K562 (cell line): ENCODE data around the gene HYOU1. TPM values are rescaled to one million over a fixed set of nuclear protein-coding genes. Genes with fewer than 3 reads are reported as not detected.
A peak's percentile ranks its signal among the peaks of the same experiment; 100 is the strongest.

Experiments
- BDP1 ChIP-seq: IDR thresholded peaks from 3 replicates; pipeline ENCODE4 v1.6.1; 2011; ENCODE audit not compliant: insufficient read length, insufficient read depth
- BHLHE40 ChIP-seq: IDR thresholded peaks from 2 replicates; pipeline ENCODE4 v1.6.1; 2011; ENCODE audit warnings: low read length, improper control_type of control experiment
- EP400 ChIP-seq: fragments of 450-650 bp; IDR thresholded peaks from 2 replicates; pipeline ENCODE4 v1.6.1; 2017; ENCODE audit warnings: antibody characterized with exemption, mild to moderate bottlenecking, moderate library complexity
- GTF2E2 ChIP-seq: fragments of 200-800 bp; sonication (Bioruptor generic); IDR thresholded peaks from 2 replicates; pipeline ENCODE4 v1.6.1; 2016; ENCODE audit warnings: missing genetic modification characterization, missing compliant biosample characterization
- HDAC8 ChIP-seq: fragments of 450-650 bp; IDR thresholded peaks from 2 replicates; pipeline ENCODE4 v1.6.1; 2016; ENCODE audit warnings: mild to moderate bottlenecking, missing genetic modification characterization, moderate library complexity, missing compliant biosample characterization
- JUN ChIP-seq, 2 experiments: sonication (generic) in 1 of 2; formaldehyde crosslinking in 1 of 2; IDR thresholded peaks; 2 replicates each; pipeline versions ENCODE4 v1.6.1 to v1.8.0; 2012 to 2022; ENCODE audit warnings: borderline replicate concordance in 2 of 2, mild to moderate bottlenecking in 2 of 2, improper control_type of control experiment in 1 of 2, low read depth in 1 of 2, low read length in 1 of 2, missing genetic modification reagents in 1 of 2
- MCM2 ChIP-seq: fragments of 450-650 bp; IDR thresholded peaks from 2 replicates; pipeline ENCODE4 v1.6.1; 2017; ENCODE audit warnings: low read depth, mild to moderate bottlenecking
- NCOR1 ChIP-seq: fragments of 450-650 bp; IDR thresholded peaks from 2 replicates; pipeline ENCODE4 v1.6.1; 2016; ENCODE audit warnings: mild to moderate bottlenecking, moderate library complexity
- PRMT5 ChIP-seq: sonication (generic); formaldehyde crosslinking; IDR thresholded peaks from 2 replicates; pipeline ENCODE4 v1.5.0; 2020; ENCODE audit warnings: missing genetic modification reagents
- SIRT6 ChIP-seq: IDR thresholded peaks from one replicate; pipeline ENCODE4 v1.6.1; 2012; ENCODE audit warnings: low read depth, mild to moderate bottlenecking, control low read depth, inconsistent platforms, low read length, moderate library complexity
- TCF7L2 ChIP-seq: fragments of 150-350 bp; IDR thresholded peaks from 2 replicates; pipeline ENCODE4 v1.6.1; 2016; ENCODE audit warnings: low read depth, mild to moderate bottlenecking, low read length, moderate library complexity
- TRIM24 ChIP-seq, 2 experiments: fragments of 450-650 bp; IDR thresholded peaks; 2 replicates each; pipeline ENCODE4 v1.6.1; 2016
- TRIM28 ChIP-seq: fragments of 450-650 bp; IDR thresholded peaks from 2 replicates; pipeline ENCODE4 v1.6.1; 2017
- ZEB2 ChIP-seq: fragments of 450-650 bp; IDR thresholded peaks from 2 replicates; pipeline ENCODE4 v1.6.1; 2016
- ZFP1 ChIP-seq: fragments of 450-650 bp; formaldehyde crosslinking; IDR thresholded peaks from 2 replicates; pipeline ENCODE4 v1.4.0; 2020; ENCODE audit warnings: mild to moderate bottlenecking, mixed read lengths
- ZFX ChIP-seq: sonication (generic); formaldehyde crosslinking; IDR thresholded peaks from 2 replicates; pipeline ENCODE4 v1.8.0; 2022; ENCODE audit warnings: mild to moderate bottlenecking, missing genetic modification reagents, moderate library complexity
- ZNF134 ChIP-seq: fragments of 250-450 bp; sonication (Bioruptor Pico); conservative IDR thresholded peaks from 2 replicates; pipeline ENCODE4 v1.4.0; 2020
- ZNF146 ChIP-seq: IDR thresholded peaks from one replicate; pipeline ENCODE4 v1.6.1; 2018; ENCODE audit warnings: missing compliant biosample characterization; ENCODE audit not compliant: unreplicated experiment
- ZSCAN29 ChIP-seq: fragments of 450-650 bp; IDR thresholded peaks from 2 replicates; pipeline ENCODE4 v1.6.1; 2017
- polyA plus RNA-seq, 8 experiments: library from polyadenylated mRNA; depleted of rRNA in 4 of 8; stranded (reverse) in 5 of 8; unstranded in 3 of 8; fragments of >200 nt; fragmentation: Nextera tagmentation in 2 of 8; fragmentation: Illumina TruSeq in 1 of 8; extraction: Ambion mirVana in 2 of 8; extraction: Trizol in 1 of 8; gene quantifications; 2 replicates each; pipeline versions ENCODE4 v1.2.1 to v1.2.3, GENCODE V29; 2011 to 2014; ENCODE audit warnings: inconsistent platforms in 1 of 8, missing spikeins in 1 of 8
- total RNA-seq, 7 experiments: library from RNA; depleted of rRNA in 6 of 7; stranded (reverse); fragments of >200 nt in 6 of 7; fragmentation: Illumina TruSeq in 2 of 7; extraction: Trizol in 2 of 7; gene quantifications; 2 replicates each; pipeline versions ENCODE4 v1.2.1 to v1.2.3, GENCODE V29; 2011 to 2021; ENCODE audit warnings: low replicate concordance in 1 of 7
- TF ChIP-seq, protein P1 (sequence below): sonication (generic); formaldehyde crosslinking; IDR thresholded peaks from 2 replicates; pipeline ENCODE4 v1.8.0; 2022; ENCODE audit warnings: missing genetic modification reagents, mild to moderate bottlenecking, moderate library complexity, borderline replicate concordance
- TF ChIP-seq, protein P2 (sequence below): fragments of 250-450 bp; sonication (Bioruptor Pico); IDR thresholded peaks from 2 replicates; pipeline ENCODE4 v1.8.0; 2022; ENCODE audit warnings: inconsistent platforms
- TF ChIP-seq, protein P3 (sequence below): fragments of 250-450 bp; sonication (Bioruptor Pico); IDR thresholded peaks from 2 replicates; pipeline ENCODE4 v1.8.0; 2022; ENCODE audit warnings: moderate library complexity, mild to moderate bottlenecking, inconsistent platforms
- TF ChIP-seq, protein P4 (sequence below): sonication (generic); formaldehyde crosslinking; IDR thresholded peaks from 2 replicates; pipeline ENCODE4 v1.8.1; 2023; ENCODE audit warnings: missing genetic modification reagents, mild to moderate bottlenecking, borderline replicate concordance

The HYOU1 gene
- total and polyA plus RNA-seq, 9 of the 15 experiments (the other 6 are each of a cell fraction or from before 2014, with no cell fraction given): 19.5 to 197 (median 128) TPM

DNA sequence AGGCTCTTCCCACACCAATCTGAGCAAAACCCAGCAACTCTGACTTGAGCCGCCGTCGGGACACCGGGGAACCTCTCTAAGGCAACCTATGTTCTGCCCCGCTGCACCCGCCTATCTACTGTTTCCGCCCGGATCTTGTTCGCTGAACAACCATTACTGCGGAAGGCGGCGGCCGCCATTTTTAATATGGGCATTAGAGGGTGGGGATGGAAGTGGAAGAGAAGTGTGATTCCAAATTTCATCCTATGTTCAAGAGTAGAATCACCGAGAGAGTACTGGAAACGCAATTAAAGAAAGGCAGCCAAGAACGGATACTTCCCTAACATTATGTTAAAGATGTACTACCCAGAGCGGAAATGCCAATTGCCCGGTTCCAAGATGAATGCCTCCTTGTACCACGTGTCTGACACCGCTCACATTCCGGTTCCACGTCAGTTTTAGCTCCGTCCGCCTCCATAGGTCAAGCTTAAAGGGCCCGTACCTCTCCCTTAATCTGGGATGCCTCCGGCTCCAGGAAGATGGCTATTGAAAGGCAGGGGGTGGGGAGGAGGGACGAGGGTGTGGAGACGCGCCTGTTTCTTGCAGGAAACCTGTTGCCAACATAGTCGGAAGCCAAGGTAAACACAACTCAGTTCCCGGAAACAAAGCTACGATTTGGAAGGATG is 44.9 kb upstream of the HYOU1 start, which contains the start of gene DPAGT1 (continued):
- peak; percentile 53; the same call in 1 of the 2 replicates for TF ChIP-seq HDAC8 (tag)
- peak; percentile 100 for TF ChIP-seq EP400
- TF ChIP-seq TRIM24 (IDR thresholded peaks at IDR 0.05): peak in 1 of 2 experiments; percentile 93; a peak in 2 of 4 replicates
- no peak for TF ChIP-seq NCOR1
- no peak for TF ChIP-seq PRMT5 (CRISPR knock-in tag)
- TF ChIP-seq MCM2: no peak
- TF ChIP-seq, protein P1, sequence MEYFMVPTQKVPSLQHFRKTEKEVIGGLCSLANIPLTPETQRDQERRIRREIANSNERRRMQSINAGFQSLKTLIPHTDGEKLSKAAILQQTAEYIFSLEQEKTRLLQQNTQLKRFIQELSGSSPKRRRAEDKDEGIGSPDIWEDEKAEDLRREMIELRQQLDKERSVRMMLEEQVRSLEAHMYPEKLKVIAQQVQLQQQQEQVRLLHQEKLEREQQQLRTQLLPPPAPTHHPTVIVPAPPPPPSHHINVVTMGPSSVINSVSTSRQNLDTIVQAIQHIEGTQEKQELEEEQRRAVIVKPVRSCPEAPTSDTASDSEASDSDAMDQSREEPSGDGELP (CRISPR knock-in tag): peak; percentile 55
- no peak for TF ChIP-seq ZNF134 (CRISPR knock-in tag)
- no peak for TF ChIP-seq BDP1
- TF ChIP-seq, protein P2, sequence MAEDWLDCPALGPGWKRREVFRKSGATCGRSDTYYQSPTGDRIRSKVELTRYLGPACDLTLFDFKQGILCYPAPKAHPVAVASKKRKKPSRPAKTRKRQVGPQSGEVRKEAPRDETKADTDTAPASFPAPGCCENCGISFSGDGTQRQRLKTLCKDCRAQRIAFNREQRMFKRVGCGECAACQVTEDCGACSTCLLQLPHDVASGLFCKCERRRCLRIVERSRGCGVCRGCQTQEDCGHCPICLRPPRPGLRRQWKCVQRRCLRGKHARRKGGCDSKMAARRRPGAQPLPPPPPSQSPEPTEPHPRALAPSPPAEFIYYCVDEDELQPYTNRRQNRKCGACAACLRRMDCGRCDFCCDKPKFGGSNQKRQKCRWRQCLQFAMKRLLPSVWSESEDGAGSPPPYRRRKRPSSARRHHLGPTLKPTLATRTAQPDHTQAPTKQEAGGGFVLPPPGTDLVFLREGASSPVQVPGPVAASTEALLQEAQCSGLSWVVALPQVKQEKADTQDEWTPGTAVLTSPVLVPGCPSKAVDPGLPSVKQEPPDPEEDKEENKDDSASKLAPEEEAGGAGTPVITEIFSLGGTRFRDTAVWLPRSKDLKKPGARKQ (CRISPR knock-in tag): no peak
- peak; percentile 45; the same call in 1 of the 2 replicates for TF ChIP-seq ZFP1 (CRISPR knock-in tag)
- peak; percentile 60; the same call in 1 of the 2 replicates for TF ChIP-seq GTF2E2 (tag)
- no peak for TF ChIP-seq TCF7L2
- peak; percentile 88 for TF ChIP-seq ZEB2
- no peak for TF ChIP-seq ZNF146 (CRISPR knock-in tag)
- TF ChIP-seq, protein P3, sequence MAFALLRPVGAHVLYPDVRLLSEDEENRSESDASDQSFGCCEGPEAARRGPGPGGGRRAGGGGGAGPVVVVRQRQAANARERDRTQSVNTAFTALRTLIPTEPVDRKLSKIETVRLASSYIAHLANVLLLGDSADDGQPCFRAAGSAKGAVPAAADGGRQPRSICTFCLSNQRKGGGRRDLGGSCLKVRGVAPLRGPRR (CRISPR knock-in tag): no peak
- no peak for TF ChIP-seq BHLHE40
- 0 out of 2 replicates have a peak, but pooled peaks have one; percentile 11 for TF ChIP-seq TRIM28
- no peak for TF ChIP-seq ZSCAN29
- peak; percentile 55; the same call in 1 of the 2 replicates for TF ChIP-seq JUN (IDR thresholded peaks at IDR 0.05; ENCODE audit: borderline replicate concordance, low read depth, low read length)
- no peak for TF ChIP-seq JUN (CRISPR knock-in tag; IDR thresholded peaks at IDR 0.05; ENCODE audit: borderline replicate concordance)
- TF ChIP-seq SIRT6: no peak
- TF ChIP-seq ZFX (CRISPR knock-in tag): peak; percentile 73
- TF ChIP-seq, protein P4, sequence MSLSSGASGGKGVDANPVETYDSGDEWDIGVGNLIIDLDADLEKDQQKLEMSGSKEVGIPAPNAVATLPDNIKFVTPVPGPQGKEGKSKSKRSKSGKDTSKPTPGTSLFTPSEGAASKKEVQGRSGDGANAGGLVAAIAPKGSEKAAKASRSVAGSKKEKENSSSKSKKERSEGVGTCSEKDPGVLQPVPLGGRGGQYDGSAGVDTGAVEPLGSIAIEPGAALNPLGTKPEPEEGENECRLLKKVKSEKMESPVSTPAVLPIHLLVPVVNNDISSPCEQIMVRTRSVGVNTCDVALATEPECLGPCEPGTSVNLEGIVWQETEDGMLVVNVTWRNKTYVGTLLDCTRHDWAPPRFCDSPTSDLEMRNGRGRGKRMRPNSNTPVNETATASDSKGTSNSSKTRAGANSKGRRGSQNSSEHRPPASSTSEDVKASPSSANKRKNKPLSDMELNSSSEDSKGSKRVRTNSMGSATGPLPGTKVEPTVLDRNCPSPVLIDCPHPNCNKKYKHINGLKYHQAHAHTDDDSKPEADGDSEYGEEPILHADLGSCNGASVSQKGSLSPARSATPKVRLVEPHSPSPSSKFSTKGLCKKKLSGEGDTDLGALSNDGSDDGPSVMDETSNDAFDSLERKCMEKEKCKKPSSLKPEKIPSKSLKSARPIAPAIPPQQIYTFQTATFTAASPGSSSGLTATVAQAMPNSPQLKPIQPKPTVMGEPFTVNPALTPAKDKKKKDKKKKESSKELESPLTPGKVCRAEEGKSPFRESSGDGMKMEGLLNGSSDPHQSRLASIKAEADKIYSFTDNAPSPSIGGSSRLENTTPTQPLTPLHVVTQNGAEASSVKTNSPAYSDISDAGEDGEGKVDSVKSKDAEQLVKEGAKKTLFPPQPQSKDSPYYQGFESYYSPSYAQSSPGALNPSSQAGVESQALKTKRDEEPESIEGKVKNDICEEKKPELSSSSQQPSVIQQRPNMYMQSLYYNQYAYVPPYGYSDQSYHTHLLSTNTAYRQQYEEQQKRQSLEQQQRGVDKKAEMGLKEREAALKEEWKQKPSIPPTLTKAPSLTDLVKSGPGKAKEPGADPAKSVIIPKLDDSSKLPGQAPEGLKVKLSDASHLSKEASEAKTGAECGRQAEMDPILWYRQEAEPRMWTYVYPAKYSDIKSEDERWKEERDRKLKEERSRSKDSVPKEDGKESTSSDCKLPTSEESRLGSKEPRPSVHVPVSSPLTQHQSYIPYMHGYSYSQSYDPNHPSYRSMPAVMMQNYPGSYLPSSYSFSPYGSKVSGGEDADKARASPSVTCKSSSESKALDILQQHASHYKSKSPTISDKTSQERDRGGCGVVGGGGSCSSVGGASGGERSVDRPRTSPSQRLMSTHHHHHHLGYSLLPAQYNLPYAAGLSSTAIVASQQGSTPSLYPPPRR (CRISPR knock-in tag): no peak
